Amniotic stem cell (primary cell): ENCODE measurements around the gene EEF1G.

Experiments
- DNase-seq: peaks from one replicate; lab custom pipeline; 2025; lab: John Stamatoyannopoulos, UW

The EEF1G gene

DNA sequence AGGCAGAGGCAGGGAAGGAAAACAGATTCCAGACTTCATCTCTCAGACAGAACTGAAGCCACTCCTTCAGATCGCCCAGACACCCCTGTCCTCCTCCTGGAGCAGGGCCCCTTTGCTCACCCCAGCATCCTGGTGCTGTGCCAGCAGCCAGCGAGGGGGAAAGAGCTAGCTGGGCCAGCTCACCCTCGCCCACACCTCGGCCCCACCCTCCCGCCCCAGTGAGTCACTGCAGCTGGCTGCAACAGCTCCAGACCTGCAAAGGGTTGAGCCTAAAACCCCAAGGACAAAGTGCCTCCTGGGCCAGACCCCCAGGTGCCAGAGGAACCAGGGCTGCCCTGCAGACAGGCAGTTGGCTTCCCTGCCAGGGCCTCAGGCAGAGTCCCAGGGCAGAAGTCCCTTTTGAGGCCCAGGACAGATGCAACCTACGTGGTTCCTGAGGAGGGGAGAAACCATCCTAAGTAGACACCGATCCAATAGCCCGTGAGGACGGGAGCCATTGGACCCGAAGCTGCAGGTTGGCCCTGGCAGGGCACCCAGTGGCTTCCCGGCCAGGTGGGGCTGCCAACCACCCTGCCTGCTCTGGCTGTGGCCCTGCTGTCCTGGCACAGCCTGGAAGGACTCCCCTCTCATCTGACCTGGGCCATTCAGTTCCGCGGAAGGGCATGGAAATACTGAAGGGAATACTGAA is 34.3 kb downstream of the EEF1G start:
- peak; percentile 58 for DNase-seq

DNA sequence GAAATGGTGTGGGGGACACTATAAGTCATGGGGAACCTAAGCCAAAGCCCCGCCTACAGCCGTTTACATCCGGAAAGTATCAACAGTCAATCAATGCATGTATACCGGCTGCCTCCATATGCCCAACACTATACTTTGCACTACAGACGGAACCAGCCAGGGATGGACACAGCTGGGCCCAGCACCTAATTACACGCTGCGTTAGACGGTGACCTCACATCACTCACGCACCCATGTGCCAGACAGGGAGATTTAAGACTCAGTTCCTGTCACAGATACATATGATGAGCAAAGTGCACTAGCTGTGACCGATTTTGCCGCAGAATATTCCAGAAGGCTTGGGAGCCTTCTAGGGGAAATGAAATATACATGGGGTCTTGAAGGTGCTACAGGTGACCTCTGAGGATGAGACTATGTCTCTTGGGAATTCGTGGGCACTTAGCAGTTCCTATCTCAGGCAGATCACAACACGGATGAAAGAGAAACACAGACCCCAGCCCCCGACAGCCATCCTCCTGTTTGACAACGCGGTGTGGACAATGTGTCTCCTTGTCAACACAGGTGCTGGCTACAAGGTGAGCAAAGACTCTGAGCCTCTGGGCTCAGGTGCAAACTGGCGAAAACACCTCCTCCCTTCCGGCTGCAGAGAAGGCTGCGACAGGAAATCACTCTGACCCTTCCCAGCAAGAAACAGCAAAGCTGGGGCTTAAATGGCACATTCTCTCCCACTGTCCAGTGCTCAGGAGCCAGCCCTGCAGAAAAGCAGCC is 35.0 kb downstream of the EEF1G start:
- no peak for DNase-seq

DNA sequence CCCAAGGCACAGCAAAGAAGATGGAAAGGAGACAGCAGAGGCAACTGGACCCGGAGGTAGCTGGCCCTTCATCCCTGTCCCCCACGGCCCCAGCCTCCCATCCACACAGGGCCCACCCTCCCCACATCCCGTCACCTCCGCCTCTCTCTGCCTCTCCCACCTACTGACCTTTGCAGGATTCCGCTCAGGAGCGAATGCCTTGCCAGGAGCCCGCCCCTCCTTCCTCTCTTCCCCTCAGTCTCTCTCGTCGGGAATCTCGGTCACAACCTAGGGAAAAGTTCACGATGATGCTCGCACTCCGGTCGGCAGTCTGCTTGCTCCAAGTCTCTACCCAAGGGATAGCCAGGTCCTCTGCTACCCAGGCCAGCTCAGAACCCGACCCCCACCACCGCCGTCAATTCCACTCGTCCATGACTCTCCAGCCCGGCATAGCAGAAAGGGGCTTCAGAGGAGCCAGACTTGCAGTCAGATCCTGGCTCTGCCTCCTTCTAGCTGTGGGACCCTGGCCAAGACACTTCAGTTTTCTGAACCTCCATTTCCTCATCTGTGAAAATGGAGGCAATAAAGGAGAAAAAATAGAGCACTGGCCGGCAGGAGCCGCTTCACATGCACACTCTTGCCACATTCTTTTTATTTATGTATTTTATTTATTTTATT is 37.3 kb downstream of the EEF1G start:
- no peak for DNase-seq

DNA sequence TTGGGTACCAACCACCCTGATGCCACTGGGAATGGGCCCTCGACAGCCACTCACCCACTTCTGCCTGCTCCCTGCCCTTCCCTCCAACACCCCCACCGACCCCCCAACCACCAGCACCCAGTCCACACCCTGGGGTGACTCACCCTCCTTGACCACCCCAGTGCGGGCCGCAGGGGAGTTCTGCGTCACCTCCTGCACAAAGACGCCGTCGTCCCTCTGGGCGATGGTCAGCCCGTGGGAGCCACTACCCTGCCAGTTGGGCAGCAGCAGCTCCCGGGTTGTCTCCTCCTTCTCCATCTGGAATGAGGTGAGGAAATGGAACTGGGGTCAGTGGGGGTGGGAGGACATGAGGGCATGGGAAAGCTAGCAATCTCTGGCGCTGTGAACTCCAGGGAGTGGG is 37.9 kb downstream of the EEF1G start:
- no peak for DNase-seq

DNA sequence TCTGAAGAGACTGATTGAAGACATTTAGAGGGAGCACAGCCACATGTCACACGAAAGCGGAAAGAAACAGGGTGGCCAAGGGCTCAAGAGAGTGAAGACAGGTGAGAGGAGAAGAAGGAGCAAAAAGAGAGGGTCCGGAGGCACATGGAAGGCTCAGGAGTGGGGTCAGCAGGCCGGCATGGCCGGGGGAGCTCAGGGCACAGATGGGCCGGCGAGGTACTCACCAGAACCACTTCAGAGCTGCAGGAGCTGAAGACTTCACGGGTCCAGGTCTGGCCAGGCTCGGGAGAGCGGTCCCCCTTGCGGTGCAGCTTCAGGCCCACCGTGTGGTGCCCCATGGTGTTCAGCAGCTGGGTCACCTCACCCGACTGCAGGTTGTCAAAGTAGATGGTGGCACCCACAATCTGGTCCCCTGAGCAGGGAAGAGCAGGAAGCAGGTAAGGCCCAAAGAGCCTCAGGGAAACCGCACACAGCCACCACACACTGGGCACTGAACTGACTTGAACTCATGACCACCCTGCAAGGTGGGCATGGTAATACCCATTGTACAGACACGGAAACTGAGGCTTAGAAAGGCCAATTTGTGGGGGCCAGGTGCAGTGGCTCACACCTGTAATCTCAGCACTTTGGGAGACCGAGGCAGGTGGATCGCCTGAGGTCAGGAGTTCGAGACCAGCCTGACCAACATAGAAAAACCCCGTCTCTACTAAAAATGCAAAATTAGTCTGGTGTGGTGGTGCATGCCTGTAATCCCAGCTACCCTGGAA is 38.7 kb downstream of the EEF1G start:
- no peak for DNase-seq

DNA sequence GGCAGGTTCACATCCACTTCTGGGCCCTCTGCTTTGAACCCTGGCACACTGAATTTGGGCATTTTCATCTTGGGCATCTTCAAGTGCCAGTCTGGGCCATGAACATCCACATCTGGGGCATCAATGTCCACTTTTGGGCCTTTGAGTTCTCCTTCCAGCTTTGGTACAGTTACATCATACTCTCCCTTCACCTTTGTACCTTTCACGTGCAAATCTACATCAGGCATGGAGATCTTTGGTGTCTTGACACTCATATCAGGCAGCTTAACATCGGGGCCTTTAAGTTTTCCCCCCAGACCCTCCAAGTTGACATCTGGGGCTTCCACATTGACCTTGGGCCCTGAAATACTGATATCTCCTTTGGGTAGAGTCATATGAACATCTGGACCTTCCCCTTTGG is 41.6 kb downstream of the EEF1G start:
- no peak for DNase-seq

DNA sequence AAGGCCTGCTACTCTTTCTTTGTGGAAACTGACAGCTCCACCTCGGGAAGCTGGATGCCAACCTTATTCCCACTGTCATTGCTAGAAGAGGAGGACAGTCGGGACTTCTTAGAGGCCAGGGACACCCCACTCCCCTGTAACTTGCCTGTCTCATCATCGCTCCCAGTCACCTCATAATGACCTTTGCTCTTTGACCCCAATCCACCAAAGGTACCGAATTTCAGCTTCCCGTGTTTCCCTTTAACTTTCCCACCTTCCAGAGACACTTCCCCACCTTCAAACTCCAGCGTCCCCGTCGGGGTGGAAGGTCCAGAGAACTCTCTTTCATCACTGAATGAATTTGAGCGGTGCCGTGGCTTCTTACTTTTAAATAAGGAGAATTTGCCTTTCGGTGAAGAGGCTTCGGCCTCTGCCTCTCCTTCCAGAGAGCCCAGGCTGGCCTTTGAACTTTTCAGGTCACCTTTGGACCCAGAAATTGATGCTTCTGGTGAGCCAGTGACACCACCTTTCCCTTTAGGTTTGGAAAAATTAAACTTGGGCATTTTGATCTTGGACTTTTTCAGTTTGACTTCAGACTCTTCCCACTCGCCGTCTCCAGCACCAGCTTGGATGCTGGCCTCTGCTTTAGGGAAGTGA is 56.8 kb downstream of the EEF1G start:
- no peak for DNase-seq

DNA sequence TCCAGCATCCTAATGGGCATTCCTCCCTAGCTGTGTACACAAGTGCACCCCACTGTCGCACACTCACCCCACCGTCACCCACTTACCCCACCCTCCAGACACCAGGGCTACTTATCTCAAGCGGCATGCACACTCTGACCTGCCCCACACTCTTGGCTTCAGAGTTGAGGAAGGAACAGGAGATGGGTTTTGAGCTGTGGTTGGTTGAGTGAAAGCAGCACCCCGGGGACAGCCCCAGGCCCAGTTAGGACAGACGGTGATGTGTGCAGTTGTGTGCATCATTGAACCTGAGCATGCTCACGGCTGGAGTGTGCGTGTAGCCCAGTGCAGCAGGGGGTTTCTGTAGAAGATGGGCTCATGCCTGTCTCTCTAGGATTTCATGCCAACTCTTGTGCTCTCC is 59.5 kb downstream of the EEF1G start:
- no peak for DNase-seq

DNA sequence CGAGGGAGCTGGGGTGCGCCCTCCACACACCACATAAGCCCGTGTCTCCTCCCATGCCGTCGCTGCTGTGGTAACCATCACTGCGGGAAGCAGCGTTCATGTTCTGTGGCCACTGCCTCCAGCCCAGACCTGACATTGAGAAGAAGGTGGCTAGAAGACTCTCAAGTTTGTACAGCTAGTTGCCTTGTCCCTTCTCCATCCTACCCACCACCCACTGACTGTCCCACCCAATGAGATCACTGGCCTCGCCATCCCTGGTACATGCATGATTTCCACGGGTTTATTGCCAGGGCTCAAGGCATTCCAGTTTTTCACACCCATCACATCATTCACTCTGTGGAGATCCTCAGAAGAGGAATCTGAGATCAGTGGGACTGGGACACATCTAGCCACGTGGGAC is 60.1 kb downstream of the EEF1G start:
- DNase-seq = no peak

DNA sequence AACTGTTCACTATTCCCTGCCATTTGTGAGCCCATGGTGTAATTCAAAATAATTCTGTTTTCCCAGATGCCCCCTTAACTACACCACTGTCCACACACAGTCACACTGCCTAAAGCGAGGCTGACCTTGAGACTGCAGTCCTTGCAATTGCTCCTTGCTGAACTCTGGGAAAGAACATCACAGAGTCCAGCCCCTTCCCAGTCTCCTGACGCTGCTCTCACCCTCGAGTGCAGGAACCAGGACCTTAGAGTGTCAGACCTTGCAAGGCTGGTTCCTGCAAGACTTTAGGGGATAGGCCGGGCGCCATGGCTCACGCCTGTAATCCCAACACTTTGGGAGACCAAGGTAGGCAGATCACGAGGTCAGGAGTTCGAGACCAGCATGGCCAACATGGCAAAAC is 60.7 kb downstream of the EEF1G start:
- no peak for DNase-seq
